PC-3 (cell line): Measurements from ENCODE around the gene CDH16.
"Not testable (repeated sequence)": the region's sequence is repeated elsewhere in the genome, so short reads cannot be mapped to it uniquely, and the experiment has no call there.

Experiments used
- CTCF ChIP-seq: fragments of 300-600 bp; sonication (generic); conservative IDR thresholded peaks from 2 replicates; pipeline ENCODE4 v1.5.1; 2017; ENCODE audit warnings: antibody characterized with exemption, low read depth, mild to moderate bottlenecking, low read length
- EZH2phosphoT487 ChIP-seq: fragments of 300-600 bp; sonication (generic); IDR thresholded peaks from 2 replicates; pipeline ENCODE4 v1.6.1; 2018; ENCODE audit warnings: mild to moderate bottlenecking, antibody characterized with exemption, low read length, borderline replicate concordance

- not testable (repeated sequence) for TF ChIP-seq CTCF, EZH2phosphoT487
These were observed 22.0 kb downstream of the CDH16 start for GRCh38 chr16:66896682-66897081.
